SK-N-SH (cell line): ENCODE data around the gene CCDC194. TPM values are rescaled to one million over a fixed set of nuclear protein-coding genes. Genes with fewer than 3 reads are reported as not detected.

Experiments used
- CTCF ChIA-PET: fragments of 300-600, 350-600 bp; formaldehyde crosslinking; extraction: SDS; loops from one replicate; lab custom pipeline; 2021; lab: Yijun Ruan, JAX
- POLR2A ChIA-PET: fragments of 350-600 bp; sonication (Branson Sonifier 250); formaldehyde crosslinking; extraction: SDS; loops from one replicate; lab custom pipeline; 2020; ENCODE audit warnings: antibody characterized with exemption, inconsistent platforms; lab: Yijun Ruan, JAX
- DNase-seq: peaks from one replicate; pipeline ENCODE4 v3.0.0; 2012
- H2AFZ ChIP-seq: fragments of 200-600 bp; sonication (generic); 2 replicates; pipeline ENCODE4 v1.8.1; 2016; ENCODE audit warnings: antibody characterized with exemption, mild to moderate bottlenecking, low read depth
- H3F3A ChIP-seq: fragments of 200-600 bp; sonication (generic); replicated peaks from 2 replicates; pipeline ENCODE3; 2016; ENCODE audit warnings: antibody characterized with exemption, mild to moderate bottlenecking; ENCODE audit not compliant: insufficient read depth
- H3K27ac ChIP-seq, 2 experiments: fragments of 200-500 bp in 1 of 2; fragments of 200-600 bp in 1 of 2; sonication (Bioruptor generic) in 1 of 2; sonication (generic), shearing (Covaris generic) in 1 of 2; 2 replicates each; pipeline versions ENCODE4 v1.5.1 to v1.6.1; 2014 to 2016; ENCODE audit warnings: low read depth in 2 of 2, inconsistent platforms in 1 of 2, low read length in 1 of 2, mild to moderate bottlenecking in 1 of 2, mixed read lengths in 1 of 2
- H3K27me3 ChIP-seq: fragments of 200-600 bp; sonication (generic), shearing (Covaris generic); 2 replicates; pipeline ENCODE4 v1.6.1; 2016; ENCODE audit warnings: mixed run types; ENCODE audit not compliant: insufficient read depth
- H3K36me3 ChIP-seq, 2 experiments: fragments of 200-500 bp in 1 of 2; fragments of 200-600 bp in 1 of 2; sonication (Bioruptor generic) in 1 of 2; sonication (generic) in 1 of 2; replicated peaks in 1 of 2; 2 replicates each; pipeline versions ENCODE3 to v1.5.1; 2014 to 2016; ENCODE audit warnings: low read length in 1 of 2, mild to moderate bottlenecking in 1 of 2; ENCODE audit not compliant: insufficient read depth in 2 of 2, control insufficient read depth in 1 of 2
- H3K4me1 ChIP-seq, 2 experiments: fragments of 200-500 bp in 1 of 2; fragments of 200-600 bp in 1 of 2; sonication (Bioruptor generic) in 1 of 2; sonication (generic), shearing (Covaris generic) in 1 of 2; 2 replicates each; pipeline versions ENCODE4 v1.5.1 to v1.6.1; 2014 to 2016; ENCODE audit warnings: low read depth in 1 of 2, low read length in 1 of 2, mixed run types in 1 of 2; ENCODE audit not compliant: insufficient read depth in 2 of 2, control insufficient read depth in 1 of 2
- H3K4me2 ChIP-seq: fragments of 200-600 bp; sonication (generic), shearing (Covaris generic); 2 replicates; pipeline ENCODE4 v1.6.1; 2017; ENCODE audit warnings: mixed run types
- H3K4me3 ChIP-seq, 2 experiments: fragments of 200-500 bp in 1 of 2; fragments of 200-600 bp in 1 of 2; sonication (Bioruptor generic) in 1 of 2; sonication (generic), shearing (Covaris generic) in 1 of 2; 2 replicates each; pipeline versions ENCODE4 v1.5.1 to v1.8.1; 2014 to 2016; ENCODE audit warnings: low read depth in 2 of 2, inconsistent platforms in 1 of 2, low read length in 1 of 2, mild to moderate bottlenecking in 1 of 2, mixed read lengths in 1 of 2, moderate library complexity in 1 of 2
- H3K79me2 ChIP-seq: fragments of 200-600 bp; sonication (generic); 2 replicates; pipeline ENCODE4 v1.8.1; 2017; ENCODE audit warnings: mild to moderate bottlenecking; ENCODE audit not compliant: insufficient read depth
- H3K9ac ChIP-seq: fragments of 200-600 bp; sonication (generic); 2 replicates; pipeline ENCODE4 v1.6.1; 2017; ENCODE audit warnings: mixed run types
- H3K9me2 ChIP-seq: fragments of 200-600 bp; sonication (generic); 2 replicates; pipeline ENCODE4 v1.6.1; 2017; ENCODE audit warnings: mixed run types
- H3K9me3 ChIP-seq: fragments of 200-600 bp; sonication (generic); 2 replicates; pipeline ENCODE4 v1.6.1; 2017; ENCODE audit warnings: mixed run types, mild to moderate bottlenecking, moderate library complexity
- H4K20me1 ChIP-seq: fragments of 200-600 bp; sonication (generic); 2 replicates; pipeline ENCODE4 v1.6.1; 2017; ENCODE audit warnings: mild to moderate bottlenecking, mixed run types; ENCODE audit not compliant: insufficient read depth
- EZH2phosphoT487 ChIP-seq: fragments of 200-600 bp; sonication (generic); IDR thresholded peaks from 2 replicates; pipeline ENCODE4 v1.6.1; 2017; ENCODE audit warnings: low read depth, mixed run types, mild to moderate bottlenecking, antibody characterized with exemption, moderate library complexity, borderline replicate concordance
- FOSL2 ChIP-seq: IDR thresholded peaks from 2 replicates; pipeline ENCODE4 v1.4.0; 2012; ENCODE audit warnings: low read depth, mild to moderate bottlenecking, moderate library complexity, borderline replicate concordance
- FOXJ3 ChIP-seq: sonication (generic); formaldehyde crosslinking; IDR thresholded peaks from 2 replicates; pipeline ENCODE4 v1.5.1; 2020; ENCODE audit warnings: mild to moderate bottlenecking, missing genetic modification reagents
- FOXM1 ChIP-seq: IDR thresholded peaks from 2 replicates; pipeline ENCODE4 v1.4.0; 2012; ENCODE audit warnings: low read depth, mild to moderate bottlenecking
- POLR2AphosphoS5 ChIP-seq: IDR thresholded peaks from 2 replicates; pipeline ENCODE4 v1.6.1; 2012; ENCODE audit warnings: low read depth, low read length
- RAD21 ChIP-seq: IDR thresholded peaks from 2 replicates; pipeline ENCODE4 v1.6.1; 2012; ENCODE audit warnings: mild to moderate bottlenecking, low read length
- RXRA ChIP-seq: IDR thresholded peaks from 2 replicates; pipeline ENCODE4 v1.4.0; 2012; ENCODE audit warnings: low read depth, mild to moderate bottlenecking, borderline replicate concordance
- SIN3A ChIP-seq: IDR thresholded peaks from 2 replicates; pipeline ENCODE4 v1.6.1; 2012; ENCODE audit warnings: low read depth, mild to moderate bottlenecking, low read length, moderate library complexity, borderline replicate concordance
- TAF1 ChIP-seq: IDR thresholded peaks from 2 replicates; pipeline ENCODE4 v1.6.1; 2012; ENCODE audit warnings: low read depth, mild to moderate bottlenecking, low read length, moderate library complexity, borderline replicate concordance
- TCF12 ChIP-seq: IDR thresholded peaks from 2 replicates; pipeline ENCODE4 v1.4.0; 2012
- YY1 ChIP-seq: IDR thresholded peaks from 2 replicates; pipeline ENCODE4 v1.4.0; 2012; ENCODE audit warnings: low read depth, mild to moderate bottlenecking
- WGBS: methylation state at CpG from one replicate; pipeline ENCODE4 v1.1.6; 2017; ENCODE audit warnings: low lambda C conversion rate; 5-methylcytosine and 5-hydroxymethylcytosine counted together
- polyA plus RNA-seq, 3 experiments: library from polyadenylated mRNA; depleted of rRNA; stranded (reverse); fragments of >200 nt; gene quantifications; 2 replicates each; pipeline ENCODE4 v1.2.3, GENCODE V29; 2012
- TF ChIP-seq, protein P1 (sequence below): IDR thresholded peaks from 2 replicates; pipeline ENCODE4 v1.4.0; 2012; ENCODE audit warnings: low read depth
- TF ChIP-seq, protein P2 (sequence below): IDR thresholded peaks from 2 replicates; pipeline ENCODE4 v1.4.0; 2012; ENCODE audit warnings: low read depth, borderline replicate concordance
- TF ChIP-seq, protein P3 (sequence below): IDR thresholded peaks from 2 replicates; pipeline ENCODE4 v1.6.1; 2012; ENCODE audit warnings: mild to moderate bottlenecking, low read depth, low read length, moderate library complexity
- TF ChIP-seq, protein P4 (sequence below): fragments of 150-350 bp; IDR thresholded peaks from 2 replicates; pipeline ENCODE4 v1.6.1; 2017; ENCODE audit warnings: antibody characterized with exemption, low read length, low read depth, borderline replicate concordance
- TF ChIP-seq, protein P5 (sequence below): fragments of 200-600 bp; sonication (generic); IDR thresholded peaks from 2 replicates; pipeline ENCODE4 v1.6.1; 2017; ENCODE audit warnings: antibody characterized with exemption, mild to moderate bottlenecking, moderate library complexity
- TF ChIP-seq, protein P6 (sequence below): fragments of 150-350 bp; IDR thresholded peaks from 2 replicates; pipeline ENCODE4 v1.6.1; 2016; ENCODE audit warnings: mild to moderate bottlenecking, low read depth, low read length
- TF ChIP-seq, protein P7 (sequence below): IDR thresholded peaks from 2 replicates; pipeline ENCODE4 v1.4.0; 2012; ENCODE audit warnings: low read depth, borderline replicate concordance

The CCDC194 gene
- polyA plus RNA-seq, 1 of the 3 experiments (the other 2 are of a cell fraction), result not detected

DNA sequence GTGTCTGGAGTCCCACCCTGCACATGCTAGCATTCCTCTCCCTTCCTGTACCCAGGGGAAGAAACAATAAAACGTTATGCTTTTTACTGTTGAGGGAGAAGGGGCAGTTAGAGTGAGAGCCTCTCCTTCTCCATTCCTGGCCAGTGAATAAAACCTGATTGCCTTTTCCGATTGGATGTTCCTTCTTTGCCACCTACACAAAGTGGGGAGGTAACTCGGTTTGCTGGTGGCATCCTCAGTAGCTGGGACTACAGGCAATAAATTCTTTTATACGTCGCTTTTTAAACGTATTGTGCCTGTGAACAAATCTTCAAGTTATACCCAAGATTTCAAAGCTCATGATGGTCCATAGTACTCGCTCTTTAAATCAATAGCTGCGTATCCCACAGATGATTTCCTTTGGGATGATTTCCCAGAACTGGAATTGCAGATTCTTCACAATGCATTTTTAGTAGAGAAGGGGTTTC is 25.2 kb upstream of the CCDC194 start:
- Histone ChIP-seq H3K9me2 (no peaks in the 10 kb centered on the region), H3K36me3 (peaks cover 3 to 7% of the 10 kb centered on the region in 2 experiments), H3K9ac (peak overlapping the region; percentile 69; the same call in 1 of the 2 replicates), H3K79me2 (no peaks in the 10 kb centered on the region), H3K9me3 (no peaks in the 10 kb centered on the region), H3K4me1 (peaks cover 0 to 8% of the 10 kb centered on the region in 2 experiments; a peak in 1 of 4 replicates), H3K27me3 (no peaks in the 10 kb centered on the region), H3K4me3 (peak overlapping the region; percentile 34 to 75), H3K27ac (peak overlapping the region; percentile 59 to 76), H2AFZ (peak overlapping the region; percentile 99), H3F3A (peaks cover 7% of the 10 kb centered on the region), H4K20me1 (no peaks in the 10 kb centered on the region), H3K4me2 (peak overlapping the region; percentile 83)
- TF ChIP-seq FOXJ3, result no peak
- TF ChIP-seq, protein P1, sequence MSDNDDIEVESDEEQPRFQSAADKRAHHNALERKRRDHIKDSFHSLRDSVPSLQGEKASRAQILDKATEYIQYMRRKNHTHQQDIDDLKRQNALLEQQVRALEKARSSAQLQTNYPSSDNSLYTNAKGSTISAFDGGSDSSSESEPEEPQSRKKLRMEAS, result no peak
- TF ChIP-seq, protein P2, sequence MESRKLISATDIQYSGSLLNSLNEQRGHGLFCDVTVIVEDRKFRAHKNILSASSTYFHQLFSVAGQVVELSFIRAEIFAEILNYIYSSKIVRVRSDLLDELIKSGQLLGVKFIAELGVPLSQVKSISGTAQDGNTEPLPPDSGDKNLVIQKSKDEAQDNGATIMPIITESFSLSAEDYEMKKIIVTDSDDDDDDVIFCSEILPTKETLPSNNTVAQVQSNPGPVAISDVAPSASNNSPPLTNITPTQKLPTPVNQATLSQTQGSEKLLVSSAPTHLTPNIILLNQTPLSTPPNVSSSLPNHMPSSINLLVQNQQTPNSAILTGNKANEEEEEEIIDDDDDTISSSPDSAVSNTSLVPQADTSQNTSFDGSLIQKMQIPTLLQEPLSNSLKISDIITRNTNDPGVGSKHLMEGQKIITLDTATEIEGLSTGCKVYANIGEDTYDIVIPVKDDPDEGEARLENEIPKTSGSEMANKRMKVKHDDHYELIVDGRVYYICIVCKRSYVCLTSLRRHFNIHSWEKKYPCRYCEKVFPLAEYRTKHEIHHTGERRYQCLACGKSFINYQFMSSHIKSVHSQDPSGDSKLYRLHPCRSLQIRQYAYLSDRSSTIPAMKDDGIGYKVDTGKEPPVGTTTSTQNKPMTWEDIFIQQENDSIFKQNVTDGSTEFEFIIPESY, result no peak
- TF ChIP-seq YY1, result no peak
- no peak for TF ChIP-seq FOSL2
- no peak for TF ChIP-seq RXRA
- TF ChIP-seq SIN3A, result no peak
- TF ChIP-seq, protein P3, sequence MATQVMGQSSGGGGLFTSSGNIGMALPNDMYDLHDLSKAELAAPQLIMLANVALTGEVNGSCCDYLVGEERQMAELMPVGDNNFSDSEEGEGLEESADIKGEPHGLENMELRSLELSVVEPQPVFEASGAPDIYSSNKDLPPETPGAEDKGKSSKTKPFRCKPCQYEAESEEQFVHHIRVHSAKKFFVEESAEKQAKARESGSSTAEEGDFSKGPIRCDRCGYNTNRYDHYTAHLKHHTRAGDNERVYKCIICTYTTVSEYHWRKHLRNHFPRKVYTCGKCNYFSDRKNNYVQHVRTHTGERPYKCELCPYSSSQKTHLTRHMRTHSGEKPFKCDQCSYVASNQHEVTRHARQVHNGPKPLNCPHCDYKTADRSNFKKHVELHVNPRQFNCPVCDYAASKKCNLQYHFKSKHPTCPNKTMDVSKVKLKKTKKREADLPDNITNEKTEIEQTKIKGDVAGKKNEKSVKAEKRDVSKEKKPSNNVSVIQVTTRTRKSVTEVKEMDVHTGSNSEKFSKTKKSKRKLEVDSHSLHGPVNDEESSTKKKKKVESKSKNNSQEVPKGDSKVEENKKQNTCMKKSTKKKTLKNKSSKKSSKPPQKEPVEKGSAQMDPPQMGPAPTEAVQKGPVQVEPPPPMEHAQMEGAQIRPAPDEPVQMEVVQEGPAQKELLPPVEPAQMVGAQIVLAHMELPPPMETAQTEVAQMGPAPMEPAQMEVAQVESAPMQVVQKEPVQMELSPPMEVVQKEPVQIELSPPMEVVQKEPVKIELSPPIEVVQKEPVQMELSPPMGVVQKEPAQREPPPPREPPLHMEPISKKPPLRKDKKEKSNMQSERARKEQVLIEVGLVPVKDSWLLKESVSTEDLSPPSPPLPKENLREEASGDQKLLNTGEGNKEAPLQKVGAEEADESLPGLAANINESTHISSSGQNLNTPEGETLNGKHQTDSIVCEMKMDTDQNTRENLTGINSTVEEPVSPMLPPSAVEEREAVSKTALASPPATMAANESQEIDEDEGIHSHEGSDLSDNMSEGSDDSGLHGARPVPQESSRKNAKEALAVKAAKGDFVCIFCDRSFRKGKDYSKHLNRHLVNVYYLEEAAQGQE, result no peak
- TF ChIP-seq FOXM1, result no peak
- no peak for TF ChIP-seq TCF12
- TF ChIP-seq TAF1, result no peak
- TF ChIP-seq, protein P4, sequence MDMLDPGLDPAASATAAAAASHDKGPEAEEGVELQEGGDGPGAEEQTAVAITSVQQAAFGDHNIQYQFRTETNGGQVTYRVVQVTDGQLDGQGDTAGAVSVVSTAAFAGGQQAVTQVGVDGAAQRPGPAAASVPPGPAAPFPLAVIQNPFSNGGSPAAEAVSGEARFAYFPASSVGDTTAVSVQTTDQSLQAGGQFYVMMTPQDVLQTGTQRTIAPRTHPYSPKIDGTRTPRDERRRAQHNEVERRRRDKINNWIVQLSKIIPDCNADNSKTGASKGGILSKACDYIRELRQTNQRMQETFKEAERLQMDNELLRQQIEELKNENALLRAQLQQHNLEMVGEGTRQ, result no peak
- TF ChIP-seq POLR2AphosphoS5, result no peak
- TF ChIP-seq EZH2phosphoT487, result no peak
- TF ChIP-seq, protein P5, sequence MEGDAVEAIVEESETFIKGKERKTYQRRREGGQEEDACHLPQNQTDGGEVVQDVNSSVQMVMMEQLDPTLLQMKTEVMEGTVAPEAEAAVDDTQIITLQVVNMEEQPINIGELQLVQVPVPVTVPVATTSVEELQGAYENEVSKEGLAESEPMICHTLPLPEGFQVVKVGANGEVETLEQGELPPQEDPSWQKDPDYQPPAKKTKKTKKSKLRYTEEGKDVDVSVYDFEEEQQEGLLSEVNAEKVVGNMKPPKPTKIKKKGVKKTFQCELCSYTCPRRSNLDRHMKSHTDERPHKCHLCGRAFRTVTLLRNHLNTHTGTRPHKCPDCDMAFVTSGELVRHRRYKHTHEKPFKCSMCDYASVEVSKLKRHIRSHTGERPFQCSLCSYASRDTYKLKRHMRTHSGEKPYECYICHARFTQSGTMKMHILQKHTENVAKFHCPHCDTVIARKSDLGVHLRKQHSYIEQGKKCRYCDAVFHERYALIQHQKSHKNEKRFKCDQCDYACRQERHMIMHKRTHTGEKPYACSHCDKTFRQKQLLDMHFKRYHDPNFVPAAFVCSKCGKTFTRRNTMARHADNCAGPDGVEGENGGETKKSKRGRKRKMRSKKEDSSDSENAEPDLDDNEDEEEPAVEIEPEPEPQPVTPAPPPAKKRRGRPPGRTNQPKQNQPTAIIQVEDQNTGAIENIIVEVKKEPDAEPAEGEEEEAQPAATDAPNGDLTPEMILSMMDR, result no peak
- TF ChIP-seq RAD21, result no peak
- TF ChIP-seq, protein P6, sequence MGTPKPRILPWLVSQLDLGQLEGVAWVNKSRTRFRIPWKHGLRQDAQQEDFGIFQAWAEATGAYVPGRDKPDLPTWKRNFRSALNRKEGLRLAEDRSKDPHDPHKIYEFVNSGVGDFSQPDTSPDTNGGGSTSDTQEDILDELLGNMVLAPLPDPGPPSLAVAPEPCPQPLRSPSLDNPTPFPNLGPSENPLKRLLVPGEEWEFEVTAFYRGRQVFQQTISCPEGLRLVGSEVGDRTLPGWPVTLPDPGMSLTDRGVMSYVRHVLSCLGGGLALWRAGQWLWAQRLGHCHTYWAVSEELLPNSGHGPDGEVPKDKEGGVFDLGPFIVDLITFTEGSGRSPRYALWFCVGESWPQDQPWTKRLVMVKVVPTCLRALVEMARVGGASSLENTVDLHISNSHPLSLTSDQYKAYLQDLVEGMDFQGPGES, result no peak
- TF ChIP-seq, protein P7, sequence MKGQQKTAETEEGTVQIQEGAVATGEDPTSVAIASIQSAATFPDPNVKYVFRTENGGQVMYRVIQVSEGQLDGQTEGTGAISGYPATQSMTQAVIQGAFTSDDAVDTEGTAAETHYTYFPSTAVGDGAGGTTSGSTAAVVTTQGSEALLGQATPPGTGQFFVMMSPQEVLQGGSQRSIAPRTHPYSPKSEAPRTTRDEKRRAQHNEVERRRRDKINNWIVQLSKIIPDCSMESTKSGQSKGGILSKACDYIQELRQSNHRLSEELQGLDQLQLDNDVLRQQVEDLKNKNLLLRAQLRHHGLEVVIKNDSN, result no peak
- WGBS, result 37% methylated on average over 8 of the region's 8 CpGs
- CTCF ChIA-PET, result interaction anchor here (0.7 to 3.5 kb wide), 9 partner anchors 10 to 52 kb away, joined by 3 to 11 read pairs (median 4); no protein-coding TSS in a partner anchor
- POLR2A ChIA-PET, result interaction anchor here (0.6 to 1.3 kb wide), 5 partner anchors 18 to 1300 kb away, joined by 3 to 7 read pairs (median 3); partner anchors contain the start of genes DDA1 and PGLS
- no peak for DNase-seq
